OCI-LY1 (cell line): Measurements from ENCODE around the gene SPECC1L.
A peak's percentile ranks its signal among the peaks of the same experiment; 100 is the strongest.
"Not testable (repeated sequence)": the region's sequence is repeated elsewhere in the genome, so short reads cannot be mapped to it uniquely, and the experiment has no call there.

Source experiments
- H2AFZ ChIP-seq: fragments of 200-600 bp; sonication (generic), shearing (Covaris generic); 2 replicates; pipeline ENCODE4 v1.6.0; 2014; ENCODE audit warnings: antibody characterized with exemption, mild to moderate bottlenecking, low read length
- H3F3A ChIP-seq: fragments of 200-600 bp; sonication (generic), shearing (Covaris generic); 2 replicates; pipeline ENCODE4 v1.6.0; 2014; ENCODE audit warnings: mild to moderate bottlenecking, antibody characterized with exemption, low read length, moderate library complexity; ENCODE audit not compliant: insufficient read depth
- H3K27ac ChIP-seq: fragments of 200-600 bp; sonication (generic); 2 replicates; pipeline ENCODE4 v1.5.1; 2014; ENCODE audit warnings: low read length, mixed run types, mild to moderate bottlenecking, low read depth; ENCODE audit not compliant: poor library complexity, severe bottlenecking
- H3K27me3 ChIP-seq: fragments of 200-600 bp; sonication (generic); 2 replicates; pipeline ENCODE4 v1.6.0; 2014; ENCODE audit warnings: antibody characterized with exemption, mild to moderate bottlenecking, low read length, moderate library complexity; ENCODE audit not compliant: insufficient read depth
- H3K36me3 ChIP-seq: fragments of 200-600 bp; sonication (generic); 2 replicates; pipeline ENCODE4 v1.6.1; 2014; ENCODE audit warnings: mild to moderate bottlenecking, antibody characterized with exemption, low read length, moderate library complexity, mixed read lengths; ENCODE audit not compliant: insufficient read depth
- H3K4me1 ChIP-seq: fragments of 200-600 bp; sonication (generic); 2 replicates; pipeline ENCODE4 v1.5.1; 2014; ENCODE audit warnings: mild to moderate bottlenecking, low read length, moderate library complexity; ENCODE audit not compliant: insufficient read depth, severe bottlenecking
- H3K4me2 ChIP-seq: fragments of 200-600 bp; sonication (generic), shearing (Covaris generic); 2 replicates; pipeline ENCODE4 v1.6.1; 2014; ENCODE audit warnings: low read length
- H3K4me3 ChIP-seq: fragments of 200-600 bp; sonication (generic); 2 replicates; pipeline ENCODE4 v1.5.1; 2014; ENCODE audit warnings: low read length, low read depth, mild to moderate bottlenecking, mixed read lengths; ENCODE audit not compliant: poor library complexity, severe bottlenecking
- H3K79me2 ChIP-seq: fragments of 200-600 bp; shearing (Covaris generic); 2 replicates; pipeline ENCODE4 v1.6.1; 2016; ENCODE audit warnings: mixed run types, low read length, mixed read lengths; ENCODE audit not compliant: insufficient read depth
- H3K9ac ChIP-seq: fragments of 200-600 bp; sonication (generic), shearing (Covaris generic); 2 replicates; pipeline ENCODE4 v1.6.1; 2014; ENCODE audit warnings: mild to moderate bottlenecking, low read length, mixed read lengths
- H3K9me2 ChIP-seq: fragments of 200-600 bp; sonication (generic), shearing (Covaris generic); 2 replicates; pipeline ENCODE4 v1.6.1; 2014; ENCODE audit warnings: low read depth, mild to moderate bottlenecking, low read length, mixed read lengths
- H3K9me3 ChIP-seq: fragments of 200-600 bp; shearing (Covaris generic); 2 replicates; pipeline ENCODE4 v1.6.1; 2014; ENCODE audit warnings: low read length, mixed read lengths
- H4K20me1 ChIP-seq: fragments of 200-600 bp; sonication (generic), shearing (Covaris generic); 2 replicates; pipeline ENCODE4 v1.6.0; 2016; ENCODE audit warnings: mild to moderate bottlenecking, low read length; ENCODE audit not compliant: insufficient read depth
- CTCF ChIP-seq: fragments of 200-600 bp; sonication (generic), shearing (Covaris generic); IDR thresholded peaks from 2 replicates; pipeline ENCODE4 v1.5.1; 2017; ENCODE audit warnings: mild to moderate bottlenecking, antibody characterized with exemption, low read length, moderate library complexity, mixed read lengths
- EZH2 ChIP-seq: fragments of 200-600 bp; sonication (generic), shearing (Covaris generic); IDR thresholded peaks from 2 replicates; pipeline ENCODE4 v1.8.0; 2017; ENCODE audit warnings: borderline replicate concordance, mixed run types, mild to moderate bottlenecking, antibody characterized with exemption, low read length, moderate library complexity, mixed read lengths

SPECC1L gene

DNA sequence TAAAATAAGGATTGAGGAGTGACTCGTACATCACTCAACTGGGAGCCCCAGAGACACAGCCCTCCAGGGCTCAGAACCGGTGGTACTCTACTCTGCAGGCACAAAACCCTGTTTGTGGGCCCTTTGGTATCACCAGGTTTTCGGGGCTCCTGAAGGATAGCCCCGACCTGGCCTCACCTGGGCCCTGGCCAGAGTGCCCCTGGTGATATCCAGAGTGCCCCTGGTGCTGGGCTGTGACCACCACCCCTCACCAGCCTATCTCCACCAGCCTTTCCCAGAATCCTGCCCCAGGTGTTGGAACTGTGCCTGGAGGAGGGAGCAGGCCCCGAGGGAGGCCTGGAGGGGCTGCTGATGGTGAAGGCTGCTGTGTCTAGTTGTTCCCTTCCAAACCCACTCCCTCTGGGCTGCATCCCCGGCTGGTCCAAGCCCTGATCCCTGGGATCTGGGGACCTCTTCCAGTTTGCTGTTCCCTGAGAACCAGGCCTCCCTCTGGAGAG is 23.6 kb upstream of the SPECC1L start:
- no peaks in the 10 kb centered on the region for H3K27me3 ChIP-seq
- no peak for TF ChIP-seq CTCF
- TF ChIP-seq EZH2: no peak
- no peaks in the 10 kb centered on the region for H3F3A ChIP-seq
- no peaks in the 10 kb centered on the region for H4K20me1 ChIP-seq
- H3K4me3 ChIP-seq: no peak overlapping the region
- H3K4me2 ChIP-seq: no peak overlapping the region
- H3K9me2 ChIP-seq: no peaks in the 10 kb centered on the region
- no peaks in the 10 kb centered on the region for H3K9me3 ChIP-seq
- H3K36me3 ChIP-seq: no peaks in the 10 kb centered on the region
- H2AFZ ChIP-seq: no peak overlapping the region
- H3K27ac ChIP-seq: no peak overlapping the region
- H3K79me2 ChIP-seq: no peaks in the 10 kb centered on the region
- H3K4me1 ChIP-seq: peaks cover 13% of the 10 kb centered on the region
- H3K9ac ChIP-seq: no peak overlapping the region

DNA sequence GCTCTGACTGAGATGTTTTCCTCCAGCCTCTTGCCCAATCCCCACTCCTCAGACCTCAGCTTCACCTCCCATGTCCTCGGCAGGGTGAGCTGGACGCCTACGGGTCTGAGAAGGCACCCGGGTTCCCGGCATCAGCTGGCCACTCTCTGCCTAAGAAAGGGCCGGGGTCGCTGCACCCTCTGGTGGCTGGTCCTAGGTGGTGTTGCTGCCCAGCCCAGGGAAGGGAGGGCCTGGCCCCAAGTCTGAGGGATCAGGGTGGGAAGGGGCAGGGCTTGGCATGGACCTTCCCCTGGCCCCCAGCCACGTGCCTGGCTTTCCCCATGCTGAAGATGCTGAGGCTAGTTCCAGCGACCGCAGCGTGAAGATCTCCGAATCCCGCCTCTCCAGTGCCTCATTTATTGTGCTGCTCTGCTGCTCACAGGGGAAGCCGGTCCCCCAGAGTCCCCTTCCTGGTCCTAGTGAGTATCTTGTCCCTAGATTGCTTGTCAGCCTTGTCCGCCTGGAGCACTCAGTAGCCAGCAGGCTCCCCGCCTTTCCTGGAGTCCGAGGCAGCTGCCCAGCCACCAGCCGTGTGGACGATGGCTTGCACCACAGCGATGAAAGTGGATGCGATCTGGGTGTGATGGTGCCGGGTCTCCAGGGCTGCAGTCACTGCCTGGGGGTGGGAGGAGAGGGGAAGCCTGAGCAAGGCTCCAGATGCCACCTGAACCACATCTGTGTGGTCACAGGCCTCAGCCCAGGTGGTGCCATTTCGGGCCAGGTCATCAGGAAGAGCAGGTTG is 22.9 kb upstream of the SPECC1L start:
- Histone ChIP-seq H3K9me2 (no peaks in the 10 kb centered on the region), H3K36me3 (no peaks in the 10 kb centered on the region), H3K27me3 (no peaks in the 10 kb centered on the region), H3K4me3 (no peak overlapping the region), H2AFZ (no peak overlapping the region), H3K9ac (no peak overlapping the region), H4K20me1 (no peaks in the 10 kb centered on the region), H3F3A (no peaks in the 10 kb centered on the region), H3K4me2 (no peak overlapping the region), H3K79me2 (no peaks in the 10 kb centered on the region), H3K4me1 (peaks cover 8% of the 10 kb centered on the region), H3K27ac (no peak overlapping the region), H3K9me3 (no peaks in the 10 kb centered on the region)
- TF ChIP-seq EZH2 (no peak), CTCF (peak; percentile 58)

DNA sequence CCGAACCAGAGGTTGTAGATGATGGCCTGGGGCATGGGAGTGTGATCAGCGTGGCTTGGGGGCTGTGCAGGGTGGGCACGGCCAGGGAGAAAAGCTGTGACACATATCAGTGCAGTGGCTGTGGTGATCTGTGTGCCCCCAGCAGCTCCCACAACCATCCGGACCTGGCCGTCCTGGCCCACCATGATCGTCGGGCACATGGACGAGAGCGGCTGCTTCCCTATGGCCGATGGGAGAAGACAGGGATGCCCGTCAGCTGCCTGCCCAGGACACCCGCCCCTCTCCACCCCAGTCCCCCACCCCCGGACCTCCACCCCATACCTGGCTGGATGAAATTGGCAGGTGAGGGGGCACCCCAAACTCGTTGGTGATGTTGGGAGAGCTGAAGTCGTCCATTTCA is 22.0 kb upstream of the SPECC1L start:
- not testable (repeated sequence) for H3K9me3 ChIP-seq, H3K9ac ChIP-seq, H3K4me3 ChIP-seq, H3K9me2 ChIP-seq, H3K36me3 ChIP-seq, H2AFZ ChIP-seq, H3K27ac ChIP-seq, H3K4me2 ChIP-seq, H3F3A ChIP-seq, H3K4me1 ChIP-seq, H4K20me1 ChIP-seq, H3K79me2 ChIP-seq, H3K27me3 ChIP-seq

DNA sequence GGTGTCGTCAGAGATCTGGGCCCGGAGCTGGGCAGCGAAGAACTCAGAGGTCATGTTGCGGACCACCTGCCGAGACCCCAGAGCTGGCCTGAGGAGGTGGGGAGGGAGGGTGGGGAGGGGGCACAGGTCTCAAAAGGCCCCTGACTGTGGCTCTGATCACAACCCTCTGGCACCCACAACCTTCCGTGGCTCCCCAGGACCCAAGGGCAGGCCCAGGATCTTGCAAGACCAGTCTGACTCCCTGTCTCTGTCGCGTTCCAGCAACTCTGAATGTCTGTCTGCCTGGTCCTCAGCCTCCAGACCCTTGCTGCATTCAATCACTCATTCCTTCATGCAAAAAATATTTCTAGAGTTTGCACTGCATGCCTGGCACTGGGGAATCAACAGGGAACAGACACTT is 21.2 kb upstream of the SPECC1L start:
- H3F3A ChIP-seq, H3K27me3 ChIP-seq, H3K4me2 ChIP-seq, H2AFZ ChIP-seq, H4K20me1 ChIP-seq, H3K9me2 ChIP-seq, H3K9ac ChIP-seq, H3K9me3 ChIP-seq, H3K79me2 ChIP-seq, H3K27ac ChIP-seq, H3K36me3 ChIP-seq, H3K4me1 ChIP-seq, H3K4me3 ChIP-seq: not testable (repeated sequence)

DNA sequence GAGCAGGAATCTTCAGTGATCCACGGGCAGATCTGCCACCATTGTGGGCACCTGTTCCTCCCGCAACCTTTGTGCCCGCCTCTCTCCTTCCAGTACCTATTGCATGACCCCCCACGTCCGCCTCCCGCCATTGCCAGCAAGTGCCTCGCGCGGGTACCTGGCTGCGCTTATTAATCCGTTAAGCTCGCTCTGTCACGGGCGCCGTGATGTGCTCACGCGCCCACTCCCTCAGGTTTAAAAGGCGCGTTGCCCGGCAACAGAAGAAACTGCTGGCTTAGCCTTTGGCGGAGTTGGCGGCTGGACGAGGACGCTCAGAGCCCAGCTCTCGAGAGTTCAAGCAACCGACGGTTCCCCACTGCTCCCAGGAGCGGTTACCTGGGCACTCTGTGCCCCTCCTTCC is 19.3 kb upstream of the SPECC1L start:
- H3K9ac ChIP-seq, H3K4me2 ChIP-seq, H3K79me2 ChIP-seq, H3K9me2 ChIP-seq, H2AFZ ChIP-seq, H3K36me3 ChIP-seq, H3K4me3 ChIP-seq, H3K27me3 ChIP-seq, H3K27ac ChIP-seq, H3F3A ChIP-seq, H3K9me3 ChIP-seq, H3K4me1 ChIP-seq, H4K20me1 ChIP-seq: not testable (repeated sequence)

DNA sequence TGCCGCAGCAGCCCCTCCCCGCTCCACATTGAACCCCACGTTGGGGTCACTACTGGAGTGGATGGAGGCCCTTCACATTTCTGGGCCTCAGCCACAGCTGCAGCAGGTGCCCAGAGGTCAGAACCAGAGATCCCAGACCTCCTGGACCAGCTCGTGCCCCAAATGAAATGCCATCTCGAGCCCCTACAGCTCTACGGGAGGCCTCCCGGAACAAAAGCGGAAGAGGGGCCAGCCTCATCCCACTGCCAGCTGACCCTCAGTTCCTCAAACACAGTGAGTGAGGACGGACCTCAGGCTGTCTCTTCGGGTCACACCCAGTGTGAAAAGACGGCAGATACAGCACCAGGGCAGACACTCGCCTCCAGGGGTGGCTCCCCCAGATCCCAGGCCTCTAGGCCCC is 17.5 kb upstream of the SPECC1L start:
- not testable (repeated sequence) for H3K4me2 ChIP-seq, H3K9me2 ChIP-seq, H4K20me1 ChIP-seq, H3K27me3 ChIP-seq, H3K79me2 ChIP-seq, H2AFZ ChIP-seq, H3F3A ChIP-seq, H3K4me1 ChIP-seq, H3K9me3 ChIP-seq, H3K27ac ChIP-seq, H3K4me3 ChIP-seq, H3K9ac ChIP-seq, H3K36me3 ChIP-seq
